ENCODE measurements around the gene SLC41A3.
A peak's percentile ranks its signal among the peaks of the same experiment; 100 is the strongest.
"Not testable (repeated sequence)": the region's sequence is repeated elsewhere in the genome, so short reads cannot be mapped to it uniquely, and the experiment has no call there.

SLC41A3 gene

DNA sequence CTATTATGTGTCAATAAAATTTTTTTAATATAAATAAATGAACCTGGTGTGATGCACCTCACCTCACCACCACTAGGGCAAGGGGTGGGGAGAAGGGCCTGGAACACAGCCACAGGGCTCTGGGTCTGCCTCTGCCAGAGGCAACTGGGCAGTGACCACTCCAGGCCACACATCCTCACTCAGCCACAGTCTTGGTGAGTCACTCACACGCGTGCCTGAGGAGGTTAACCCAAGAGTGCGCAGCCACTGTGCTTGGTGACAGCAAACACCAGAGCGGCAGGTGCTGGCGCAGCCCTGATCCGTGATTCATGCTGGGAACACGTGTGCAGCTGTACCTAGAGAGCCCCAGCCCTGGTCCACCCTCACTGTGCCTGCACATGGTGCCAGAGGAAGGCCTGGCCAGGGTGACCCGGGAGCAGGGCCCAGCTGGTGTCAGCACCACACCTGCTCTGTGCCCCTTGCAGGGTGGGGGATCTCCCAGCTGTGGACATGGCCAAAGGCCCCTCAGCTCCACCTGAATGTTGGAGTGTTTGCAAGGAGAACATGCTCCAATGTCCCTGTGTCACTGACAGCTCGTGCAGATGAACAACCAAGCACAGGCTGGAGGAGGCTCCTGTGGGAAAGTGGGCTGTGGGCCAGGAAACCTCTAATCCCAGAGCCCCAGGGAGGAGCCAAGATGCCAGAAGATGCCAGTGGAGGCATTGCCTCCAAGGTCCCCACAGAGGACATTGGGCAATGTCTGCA lies 2.1 kb downstream of the SLC41A3 start:
- DNase-seq: peak in 3 of 4 experiments; percentile 6 to 32 (median 25)

DNA sequence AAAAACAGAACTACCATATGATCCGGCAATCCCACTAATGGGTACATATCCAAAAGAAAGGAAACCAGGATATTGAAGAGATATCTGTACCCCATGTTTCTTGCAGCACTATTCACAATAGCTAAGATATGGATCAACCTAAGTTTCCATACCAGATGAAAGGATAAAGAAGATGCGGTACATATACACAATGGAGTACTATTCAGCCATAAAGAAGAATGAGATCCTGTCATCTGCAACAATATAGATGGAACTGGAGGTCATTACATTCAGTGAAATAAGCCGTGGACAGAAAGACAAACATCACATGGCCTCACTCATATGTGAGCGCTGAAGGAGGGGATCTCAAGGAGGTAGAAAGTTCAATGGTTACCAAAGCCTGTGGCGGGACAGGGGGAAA lies 3.0 kb downstream of the SLC41A3 start:
- no peak for DNase-seq

DNA sequence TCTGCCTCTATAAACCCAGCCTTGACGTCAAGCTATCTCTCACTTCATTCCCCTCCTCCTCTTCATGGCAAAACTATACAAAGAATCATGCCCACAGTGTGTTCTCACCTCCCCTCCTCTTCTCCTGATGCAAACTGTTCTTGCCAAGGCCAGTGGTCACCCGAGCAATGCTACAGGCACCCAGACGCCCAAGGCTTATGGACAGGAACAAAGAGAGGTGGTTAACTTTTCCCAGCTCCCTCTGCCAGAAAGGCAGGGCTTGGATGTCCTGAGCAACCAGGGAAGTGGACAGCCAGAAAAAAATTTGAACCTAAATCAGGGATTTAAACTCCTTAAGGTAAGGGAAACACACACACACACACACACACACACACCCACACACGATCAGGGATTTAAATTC lies 5.1 kb downstream of the SLC41A3 start:
- DNase-seq: no peak

DNA sequence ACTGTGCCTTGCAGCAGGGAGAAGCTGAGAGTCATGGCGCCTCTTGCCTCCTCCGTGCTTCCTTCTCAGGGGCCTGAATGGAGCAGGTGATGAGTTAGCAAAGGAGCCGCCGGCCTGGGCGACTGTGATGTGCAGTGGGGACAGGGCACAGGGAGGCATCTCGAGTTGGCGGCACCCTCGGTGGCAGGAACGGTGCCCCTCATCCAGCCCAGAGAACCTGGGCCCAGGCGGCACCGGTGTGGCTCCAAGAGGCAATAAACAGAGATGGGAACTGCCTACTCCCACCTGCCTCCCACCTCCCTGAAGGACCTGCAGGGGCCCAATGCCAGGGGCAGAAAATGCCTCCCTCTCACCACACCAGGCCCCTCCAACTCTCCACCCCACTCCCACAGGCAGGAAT lies 6.2 kb downstream of the SLC41A3 start:
- DNase-seq: no peak

DNA sequence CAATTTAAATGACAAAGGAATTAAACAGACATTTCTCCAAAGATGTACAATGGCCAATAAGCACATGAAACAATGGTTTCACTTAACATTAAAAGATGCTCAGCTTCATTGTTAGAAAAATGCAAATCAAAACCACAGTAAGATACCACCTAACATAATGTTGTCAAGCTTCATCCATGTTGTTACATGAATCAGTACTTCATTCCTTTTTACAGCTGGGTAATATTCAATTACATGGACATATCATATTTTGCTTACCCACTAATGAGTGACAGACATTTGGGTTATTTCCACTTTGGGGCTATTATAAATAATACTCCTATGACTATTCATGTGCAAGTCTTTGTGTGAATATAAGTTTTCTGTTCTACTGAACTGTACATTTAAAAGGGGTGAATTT lies 7.8 kb downstream of the SLC41A3 start:
- DNase-seq: no peak

DNA sequence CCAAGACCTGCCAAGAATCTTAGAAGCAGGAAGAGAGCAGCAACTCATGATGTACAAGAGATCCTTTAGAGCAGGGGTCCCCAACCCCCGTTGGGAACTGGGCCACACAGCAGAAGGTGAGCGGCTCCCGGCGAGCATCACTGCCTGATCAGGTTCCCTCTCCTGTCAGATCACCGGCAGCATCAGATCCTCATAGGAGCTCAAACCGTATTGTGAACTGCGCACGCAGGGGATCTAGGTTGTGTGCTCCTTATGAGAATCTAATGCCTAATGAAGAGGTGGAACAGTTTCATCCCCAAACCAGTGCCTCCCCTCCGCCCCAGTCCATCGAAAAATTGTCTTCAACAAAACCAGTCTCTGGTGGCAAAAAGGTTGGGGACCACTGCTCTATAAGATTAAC lies 13.8 kb downstream of the SLC41A3 start:
- no peak for DNase-seq

DNA sequence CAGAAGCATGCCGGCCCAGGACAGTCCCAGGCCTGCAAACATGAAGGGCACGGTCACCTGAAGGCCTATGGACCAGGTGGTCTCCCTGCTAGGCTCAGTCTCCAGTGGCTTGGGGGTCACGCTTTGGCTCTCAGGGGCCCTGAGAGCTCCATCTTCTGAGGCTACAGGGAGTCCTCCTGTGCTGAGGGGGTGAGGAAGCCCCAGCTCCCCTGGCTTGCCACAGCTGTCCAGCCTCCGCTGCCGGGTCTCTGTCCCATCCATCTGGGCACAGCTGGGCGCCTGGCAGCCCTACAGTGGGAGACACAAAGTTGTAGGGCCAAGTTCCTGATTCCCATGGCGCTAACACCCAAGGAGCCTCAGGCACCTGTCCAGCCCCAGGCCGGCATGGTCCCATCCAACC lies 16.0 kb downstream of the SLC41A3 start:
- DNase-seq: no peak

DNA sequence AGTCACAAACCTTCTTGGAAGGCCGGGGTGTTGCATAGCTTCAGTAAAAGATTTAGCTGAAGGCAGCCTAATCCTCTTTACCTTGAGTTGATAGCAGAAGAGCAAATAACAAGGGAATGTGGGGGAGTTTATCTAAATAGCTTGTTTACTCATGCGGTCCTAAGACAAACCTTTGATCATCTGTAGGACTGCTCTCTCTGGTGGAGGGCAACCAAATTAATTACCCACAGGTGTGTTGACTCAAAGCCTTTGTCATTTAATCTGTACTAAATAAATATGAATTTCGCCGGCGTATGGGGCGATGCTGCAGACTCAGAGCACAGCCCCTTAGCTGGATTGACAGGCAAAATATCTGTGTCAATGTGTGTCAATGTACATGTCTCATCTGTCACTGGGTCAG lies 17.2 kb downstream of the SLC41A3 start:
- not testable (repeated sequence) for DNase-seq

DNA sequence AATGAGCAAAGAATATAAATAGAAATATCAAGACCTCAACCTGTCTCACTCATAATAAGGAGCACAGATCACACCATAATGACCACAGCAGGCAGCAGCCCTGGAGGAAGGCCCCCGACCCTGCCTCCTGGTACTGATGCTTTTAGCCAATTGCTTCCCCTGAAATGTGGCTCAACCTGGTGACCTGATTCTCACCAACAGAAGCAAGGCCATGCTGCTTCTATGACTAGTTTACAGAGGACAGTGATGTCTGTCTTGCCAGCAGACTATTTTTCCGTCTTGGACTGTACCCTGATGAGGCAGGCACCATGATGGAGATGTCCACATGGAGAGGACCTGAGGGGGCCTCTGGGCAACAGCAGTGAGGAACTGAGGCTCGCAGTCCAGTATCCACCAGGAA lies 18.0 kb downstream of the SLC41A3 start:
- DNase-seq: no peak

DNA sequence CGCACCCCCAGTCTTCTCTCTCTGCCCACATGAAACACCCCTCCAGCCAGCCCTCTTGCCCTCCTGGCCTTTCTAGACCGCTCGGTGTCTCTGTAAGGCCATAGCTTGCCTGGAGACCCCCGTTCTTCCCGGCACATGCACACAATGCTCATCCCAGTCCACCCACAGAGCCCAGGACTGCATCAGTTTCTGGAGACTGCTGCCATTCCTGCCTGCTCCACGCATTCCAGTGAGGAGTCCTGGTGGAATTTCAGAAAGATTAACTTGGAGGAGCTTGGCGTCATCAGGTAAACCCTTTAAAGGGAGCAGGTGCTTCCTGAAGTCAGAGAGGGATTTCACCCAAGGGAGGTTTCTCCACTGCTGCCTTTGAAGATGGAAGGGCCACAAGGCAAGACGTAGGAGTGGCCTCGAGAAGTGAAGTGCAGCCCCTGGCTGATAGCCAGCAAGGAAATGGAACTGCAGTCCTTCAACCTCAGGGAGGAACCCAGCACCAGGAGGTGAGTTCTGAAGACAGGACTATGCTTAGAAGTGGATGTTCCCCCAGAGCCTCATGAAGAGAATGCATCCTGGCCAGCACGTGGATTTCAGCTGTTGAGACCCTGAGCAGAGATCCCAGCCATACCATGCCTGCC lies 19.2 kb downstream of the SLC41A3 start:
- DNase-seq: peak; percentile 18 to 44 (median 38)

DNA sequence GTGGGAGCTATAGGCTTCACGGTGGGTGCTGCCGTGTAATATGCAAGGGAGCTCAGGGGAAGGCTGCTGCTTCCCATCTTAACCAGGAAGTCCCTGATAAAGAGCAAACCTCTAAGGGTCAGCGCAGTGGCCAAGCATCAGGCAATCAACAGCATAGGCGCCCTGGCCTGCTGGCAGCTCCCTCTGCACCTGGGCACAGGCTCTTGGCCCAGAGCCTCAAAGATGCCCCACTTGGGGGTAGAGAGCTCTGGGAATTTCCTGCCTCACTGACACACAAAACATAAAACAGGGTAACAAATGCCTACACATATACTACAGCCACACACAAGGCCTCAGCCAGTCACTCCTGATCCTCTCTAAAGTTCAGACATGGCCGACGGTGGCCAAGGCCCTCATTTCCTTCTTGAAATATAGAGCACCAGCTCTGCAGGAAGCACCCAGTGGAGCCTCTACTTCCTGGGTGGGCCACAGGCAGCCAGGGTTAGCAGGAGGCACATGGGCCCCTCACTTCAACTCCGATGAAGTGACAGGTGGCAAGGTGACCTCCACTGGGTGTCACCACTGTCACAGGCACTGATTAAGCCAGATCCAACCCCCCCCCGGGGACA lies 20.5 kb downstream of the SLC41A3 start:
- no peak for DNase-seq

DNA sequence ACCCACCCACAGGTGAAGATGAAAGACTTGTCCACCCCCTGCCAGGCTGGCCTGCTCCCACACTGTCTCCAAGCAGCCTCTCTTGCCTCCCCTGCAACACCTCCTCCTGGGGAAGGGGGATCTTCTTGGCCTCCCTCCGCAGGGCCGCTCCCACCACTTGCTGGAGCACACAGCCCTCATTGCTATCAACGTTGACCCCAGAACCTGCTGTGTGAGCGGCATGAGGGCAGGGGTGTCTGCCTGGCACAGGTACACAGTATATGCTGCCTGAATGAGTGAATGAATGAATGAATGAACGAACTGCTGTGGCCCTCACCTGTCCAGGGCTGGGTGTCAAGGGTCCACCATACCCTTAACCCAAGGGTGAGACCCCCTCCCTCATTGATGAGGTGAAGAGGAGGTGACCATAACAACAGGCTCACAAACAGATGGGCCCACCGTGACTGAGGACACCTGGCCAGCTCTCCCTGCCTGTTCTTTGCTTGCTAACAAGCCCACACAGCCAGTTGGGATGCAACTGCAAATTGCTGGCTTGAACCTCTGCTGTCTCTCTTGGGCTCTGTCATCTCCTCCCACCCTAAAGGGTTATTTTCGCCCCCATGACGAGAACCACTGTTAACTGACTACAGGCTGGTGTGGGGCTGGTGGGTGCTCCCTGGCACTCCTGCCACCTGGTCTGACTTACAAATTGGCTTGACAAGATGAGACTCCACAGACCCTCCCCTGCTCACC lies 22.5 kb downstream of the SLC41A3 start:
- no peak for DNase-seq

DNA sequence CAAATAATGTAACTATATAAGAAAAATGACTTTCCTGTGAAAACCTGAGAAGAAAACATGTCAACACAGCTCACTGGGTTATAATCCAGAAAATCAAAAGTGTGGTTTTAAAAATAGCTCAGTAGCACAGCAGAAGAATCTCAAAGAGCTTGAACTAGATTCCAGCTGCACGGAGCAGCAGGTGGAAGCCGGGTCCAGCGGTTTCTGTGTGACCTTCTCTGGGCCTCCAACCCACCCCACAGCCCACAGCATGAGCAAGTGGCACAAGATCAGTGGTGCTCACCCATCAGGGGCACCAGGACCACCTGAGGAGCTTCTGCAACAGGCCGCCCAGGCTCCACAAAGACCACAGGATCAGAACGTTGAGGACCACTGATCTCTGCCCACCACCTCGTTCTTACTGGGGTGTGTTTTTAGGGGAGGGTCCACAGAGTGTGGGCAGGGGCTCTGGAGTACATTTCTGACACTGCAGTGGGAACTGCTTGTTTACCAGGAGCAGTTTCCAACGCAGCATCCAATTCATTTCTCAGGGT lies 23.2 kb downstream of the SLC41A3 start:
- no peak for DNase-seq

DNA sequence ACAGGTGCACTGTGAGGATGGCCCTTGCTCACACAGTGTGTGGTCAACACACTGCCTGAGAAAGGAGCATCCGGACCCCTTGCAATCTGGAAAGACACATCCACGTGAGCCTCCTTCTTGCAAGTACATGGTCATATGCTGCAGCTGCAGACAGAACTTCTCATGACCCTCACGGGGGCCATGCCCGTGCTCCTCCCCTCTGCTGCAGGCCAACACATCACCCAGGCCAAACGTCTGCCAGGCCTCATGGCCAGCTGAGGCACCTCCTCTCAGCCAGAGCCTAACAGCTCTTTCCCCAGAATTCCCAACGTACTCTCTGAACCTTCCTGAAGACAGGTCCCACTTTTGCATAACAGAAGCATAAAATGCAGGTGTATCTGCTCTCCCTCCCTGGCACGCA lies 25.3 kb downstream of the SLC41A3 start:
- no peak for DNase-seq

DNA sequence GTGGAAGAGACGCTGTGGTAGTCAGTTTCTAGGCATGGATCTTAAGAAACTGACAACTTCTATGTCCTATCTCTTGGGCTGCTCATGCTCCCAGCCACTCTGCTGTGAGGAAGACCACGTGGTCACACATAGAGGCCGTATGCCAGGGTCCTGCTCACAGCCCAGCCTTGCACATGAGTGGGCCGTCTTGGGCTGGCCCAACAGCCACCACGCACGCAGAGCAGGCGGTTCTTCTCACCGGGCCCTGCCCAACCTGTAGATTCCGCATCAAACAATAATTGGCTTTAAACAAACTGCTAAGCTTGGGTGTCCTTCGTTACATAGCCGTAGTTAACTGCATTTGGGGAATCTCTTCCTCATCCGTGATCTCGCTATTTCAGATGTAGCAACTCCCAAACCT lies 26.0 kb downstream of the SLC41A3 start:
- no peak for DNase-seq

DNA sequence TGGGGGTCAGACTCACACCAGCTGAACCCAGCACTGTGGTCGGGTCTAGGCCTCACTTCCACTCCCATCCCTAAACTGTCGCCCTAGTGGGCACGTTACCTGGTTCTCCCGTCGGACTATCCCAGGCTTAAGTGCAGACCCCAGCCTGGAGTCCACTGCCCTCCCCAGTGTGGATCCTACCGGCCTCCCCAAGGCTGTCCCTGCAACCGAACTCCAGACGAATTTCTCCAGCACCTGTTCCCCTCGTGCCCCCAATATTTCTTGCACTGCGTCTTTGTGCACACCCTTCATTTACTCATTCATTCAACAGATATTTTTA lies 26.5 kb downstream of the SLC41A3 start:
- no peak for DNase-seq

DNA sequence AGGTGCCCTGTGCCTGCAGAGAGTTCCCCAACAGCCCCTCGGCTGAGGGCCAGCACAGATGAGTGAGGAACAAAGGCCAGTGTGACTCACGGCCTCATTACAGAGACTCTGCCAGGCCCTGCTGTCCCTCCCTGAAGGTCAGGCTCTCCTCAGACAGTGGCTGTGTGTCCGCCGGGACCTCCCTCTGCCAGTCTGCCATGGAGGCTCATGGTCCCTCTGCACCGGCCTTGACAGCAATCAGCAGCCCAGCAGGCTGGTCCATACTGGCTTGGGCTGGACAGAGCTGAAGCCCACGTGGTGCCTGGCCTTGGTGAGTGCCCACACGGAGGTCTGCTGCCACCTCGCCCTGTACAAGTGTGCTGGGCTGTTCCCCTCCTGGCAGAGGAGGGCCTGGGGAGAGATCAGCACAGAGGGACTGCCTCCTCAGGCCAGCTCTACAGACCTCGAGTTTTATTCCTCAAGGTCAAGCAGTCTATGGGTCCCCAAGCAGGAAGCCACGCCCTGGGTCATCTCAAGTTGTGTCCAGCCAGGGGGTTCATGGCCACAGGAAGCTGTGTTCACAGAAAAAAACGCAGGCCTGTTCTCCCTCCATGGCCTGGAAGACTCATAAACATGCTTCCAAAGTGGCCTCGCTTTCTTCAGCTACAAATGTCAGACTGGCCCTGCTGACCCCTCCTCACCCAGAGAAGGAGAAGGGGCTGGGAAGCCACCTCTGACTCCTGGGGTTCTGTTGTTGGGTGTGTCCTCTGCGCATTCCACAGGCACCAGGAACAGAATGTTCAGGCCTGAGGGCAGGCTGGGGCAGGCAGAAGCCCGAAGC lies 27.0 kb downstream of the SLC41A3 start:
- no peak for DNase-seq

DNA sequence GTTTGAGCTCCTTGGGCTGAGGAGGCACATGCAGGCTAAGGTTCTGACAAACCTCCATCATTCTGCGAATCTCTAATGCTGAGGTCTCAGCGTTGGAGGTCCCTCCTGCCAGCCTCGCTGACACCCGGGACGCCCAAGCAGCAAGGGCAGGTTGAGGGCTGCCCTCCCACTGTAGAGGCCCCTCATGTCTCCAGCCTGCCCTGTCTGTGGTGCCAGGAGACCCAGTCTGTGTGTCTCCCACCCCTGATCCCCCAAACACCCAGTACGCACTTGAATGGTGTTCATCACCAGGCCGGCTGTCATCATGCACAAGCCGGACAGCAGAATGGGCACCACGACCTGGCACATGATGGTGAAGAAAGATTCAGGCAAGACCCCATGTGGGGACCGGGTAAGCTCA lies 27.8 kb downstream of the SLC41A3 start:
- no peak for DNase-seq

DNA sequence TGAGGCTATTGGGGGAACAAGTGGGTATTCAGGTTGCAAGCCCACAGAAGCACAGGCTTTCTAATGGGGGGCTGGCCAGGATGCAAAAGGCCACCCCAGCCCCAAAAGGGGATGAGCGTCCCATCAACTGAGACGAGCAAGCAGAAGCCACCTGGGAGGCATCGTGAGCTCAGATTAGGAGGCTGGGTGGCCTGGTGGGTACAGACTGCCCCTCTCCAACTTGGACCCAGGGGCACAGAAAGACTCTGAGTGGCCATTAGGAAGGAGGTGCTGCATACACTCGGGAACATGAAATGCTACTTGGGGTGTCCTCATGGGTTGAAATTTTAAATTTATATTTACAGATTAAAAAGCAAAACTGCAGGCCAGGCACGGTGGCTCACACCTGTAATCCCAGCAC lies 29.1 kb downstream of the SLC41A3 start:
- DNase-seq: no peak

DNA sequence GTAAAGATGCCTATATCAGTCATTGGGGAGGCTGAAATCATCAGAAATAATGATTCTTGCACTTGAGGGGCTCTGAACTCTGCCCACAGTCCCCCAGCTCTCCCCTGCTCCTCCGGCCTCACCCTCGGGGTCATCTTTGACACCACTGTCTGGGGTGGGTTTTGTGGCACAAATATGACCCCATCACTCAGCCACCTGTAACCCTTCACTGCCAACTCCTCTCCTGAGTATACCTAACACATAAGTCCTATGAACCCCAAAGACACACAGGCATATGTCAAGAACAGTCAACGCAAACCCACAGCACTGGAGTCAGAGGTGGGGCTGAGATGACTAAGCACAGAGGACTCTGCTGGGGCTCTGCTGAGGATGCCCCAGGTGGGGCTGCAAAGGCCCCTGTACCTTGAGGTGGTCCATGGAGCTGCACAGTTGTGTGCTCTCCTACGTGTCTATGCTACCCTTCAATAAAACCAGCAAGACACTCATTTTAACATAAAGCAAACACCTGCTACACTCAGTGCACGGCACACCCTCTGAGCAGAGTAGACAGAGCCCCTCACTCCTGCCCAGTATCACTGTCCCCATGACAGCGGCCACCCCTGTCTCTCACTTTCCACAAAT lies 29.9 kb downstream of the SLC41A3 start:
- DNase-seq: no peak

DNA sequence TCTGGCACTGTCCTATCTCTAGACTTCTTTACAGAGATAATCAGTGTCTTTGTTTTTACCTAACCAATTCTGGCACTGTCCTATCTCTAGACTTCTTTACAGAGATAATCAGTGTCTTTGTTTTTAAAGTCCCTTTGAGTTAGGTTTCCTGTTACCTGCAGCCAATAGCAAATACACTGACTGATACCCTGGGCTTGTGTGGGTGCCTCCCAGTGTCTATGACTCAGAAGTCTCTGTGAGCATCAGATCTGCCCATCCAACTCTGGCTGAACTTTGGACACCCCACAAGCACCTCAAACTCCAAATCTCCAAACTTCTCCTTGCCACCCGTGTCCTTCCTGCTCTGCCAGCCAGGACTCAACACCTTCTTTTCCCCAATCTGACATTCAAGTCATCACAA lies 30.4 kb downstream of the SLC41A3 start:
- no peak for DNase-seq

Data from suppressor macrophage (primary cell).